Measurements from ENCODE around the gene TMEM18.

DNA sequence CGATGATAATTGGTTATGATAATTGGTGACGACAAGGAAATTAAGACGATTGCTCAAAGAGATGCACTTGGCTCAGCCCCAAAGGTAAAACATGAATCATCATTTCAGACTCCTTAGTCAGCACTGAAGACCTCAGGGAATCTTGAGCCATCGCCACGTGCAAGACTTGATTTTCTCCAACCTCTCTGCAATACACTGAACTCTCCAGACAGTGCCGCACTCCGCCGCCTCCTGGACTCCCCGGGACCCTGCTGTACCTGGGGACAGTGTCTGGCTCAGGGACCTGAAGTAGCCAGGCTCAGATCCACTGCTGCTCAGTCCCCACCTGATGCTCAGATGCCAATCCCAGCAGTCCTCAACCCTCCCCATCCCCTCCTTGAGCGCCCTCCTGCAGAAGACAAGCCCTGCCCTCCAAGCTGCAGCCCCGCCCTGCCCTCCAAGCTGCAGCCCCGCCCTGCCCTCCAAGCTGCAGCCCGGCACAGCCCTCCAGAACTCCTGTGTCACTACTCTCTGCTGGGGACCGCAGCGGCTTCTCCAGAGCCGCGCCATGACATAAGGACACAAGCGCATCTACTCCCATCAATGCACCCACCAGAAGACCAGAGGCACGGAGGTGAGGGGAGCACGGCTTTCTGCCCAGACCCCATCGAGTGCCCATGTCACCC is 1.1 kb downstream of the TMEM18 start:
- TF ChIP-seq EZH2 (IDR thresholded peaks at IDR 0.05; ENCODE audit: insufficient read depth, poor library complexity, severe bottlenecking) (no peak), EZH2phosphoT487 (IDR thresholded peaks at IDR 0.05; ENCODE audit: insufficient read depth, low read depth) (no peak)
